ENCODE measurements around the gene FOXN3.
A peak's percentile ranks its signal among the peaks of the same experiment; 100 is the strongest.

FOXN3 gene

GRCh38 chr14:89417091-89417464 is at the start of gene FOXN3:
FOXN3 (minus strand) TSS chr14:89417233; CDS start chr14:89412476, 4,757 bp downstream.
- DNase-seq: peak; percentile 87 to 92 (median 91)

- no peak for DNase-seq
These were observed 49.5 kb upstream of the FOXN3 start for GRCh38 chr14:89466484-89466883.

GRCh38 chr14:89465876-89466275 is 48.8 kb upstream of the FOXN3 start:
- no peak for DNase-seq

- DNase-seq: no peak
These were observed 44.2 kb upstream of the FOXN3 start for GRCh38 chr14:89461256-89461655.

- DNase-seq: no peak
These were observed 41.8 kb upstream of the FOXN3 start for GRCh38 chr14:89458713-89459420.

- no peak for DNase-seq
These were observed 40.0 kb upstream of the FOXN3 start for GRCh38 chr14:89457007-89457406.

GRCh38 chr14:89455412-89455811 is 38.4 kb upstream of the FOXN3 start:
- DNase-seq: no peak

GRCh38 chr14:89454996-89455395 is 38.0 kb upstream of the FOXN3 start:
- no peak for DNase-seq

GRCh38 chr14:89452281-89452680 is 35.2 kb upstream of the FOXN3 start:
- DNase-seq: no peak

GRCh38 chr14:89451229-89451628 is 34.2 kb upstream of the FOXN3 start:
- no peak for DNase-seq

GRCh38 chr14:89447182-89447944 is 30.3 kb upstream of the FOXN3 start:
- no peak for DNase-seq

- DNase-seq: no peak
These were observed 28.4 kb upstream of the FOXN3 start for GRCh38 chr14:89445273-89445973.

GRCh38 chr14:89444516-89445125 is 27.6 kb upstream of the FOXN3 start:
- no peak for DNase-seq

GRCh38 chr14:89444044-89444443 is 27.0 kb upstream of the FOXN3 start:
- DNase-seq: no peak

- no peak for DNase-seq
These were observed 26.1 kb upstream of the FOXN3 start for GRCh38 chr14:89443042-89443629.

- no peak for DNase-seq
These were observed 25.2 kb upstream of the FOXN3 start for GRCh38 chr14:89442280-89442679.

GRCh38 chr14:89440986-89441909 is 24.2 kb upstream of the FOXN3 start:
- DNase-seq: no peak

- DNase-seq: no peak
These were observed 19.0 kb upstream of the FOXN3 start for GRCh38 chr14:89435892-89436656.

GRCh38 chr14:89435492-89435891 is 18.5 kb upstream of the FOXN3 start:
- DNase-seq: no peak

- peak in 2 of 3 experiments; percentile 10 to 53 for DNase-seq
These were observed 15.2 kb upstream of the FOXN3 start for GRCh38 chr14:89432226-89432625.
